Esophagus muscularis mucosa (tissue), 4 donors: Measurements from ENCODE around the gene PLXNA4. TPM values are rescaled to one million over a fixed set of nuclear protein-coding genes. Genes with fewer than 3 reads are reported as not detected.

Experiments used
- DNase-seq: peaks from one replicate; pipeline ENCODE4 v3.0.0-alpha.2; 2017; ENCODE audit errors: extremely low spot score
- H3K27ac ChIP-seq, 4 donors: fragments of 200-600 bp; sonication (generic); replicated peaks in 1 of 4; 1 replicate in 3 of 4; 2 replicates in 1 of 4; pipeline ENCODE4 v1.5.1; 2016 to 2019; ENCODE audit warnings: mild to moderate bottlenecking in 1 of 4
- H3K27me3 ChIP-seq, 4 donors: fragments of 200-600 bp; sonication (generic); one replicate each; pipeline versions ENCODE4 v1.5.1 to v1.6.0; 2016 to 2019
- H3K36me3 ChIP-seq, 4 donors: fragments of 200-600 bp; sonication (generic); one replicate each; pipeline ENCODE4 v1.5.1; 2016 to 2019
- H3K4me1 ChIP-seq, 4 donors: fragments of 200-600 bp; sonication (generic); one replicate each; pipeline ENCODE4 v1.5.1; 2016 to 2019
- H3K4me3 ChIP-seq, 4 donors: fragments of 200-600 bp; sonication (generic); 1 replicate in 2 of 4; 2 replicates in 2 of 4; pipeline ENCODE4 v1.5.1; 2016 to 2019; ENCODE audit warnings: mild to moderate bottlenecking in 4 of 4, moderate library complexity in 1 of 4
- H3K9me3 ChIP-seq, 4 donors: fragments of 200-600 bp; sonication (generic); 1 replicate in 3 of 4; 2 replicates in 1 of 4; pipeline ENCODE4 v1.5.1; 2016 to 2019
- CTCF ChIP-seq, 3 experiments: fragments of 200-600 bp in 2 of 3; fragments of 450-650 bp in 1 of 3; sonication (generic) in 2 of 3; IDR thresholded peaks; one replicate each; pipeline ENCODE4 v1.5.1; 2017 to 2019; ENCODE audit warnings: antibody characterized with exemption in 3 of 3, mild to moderate bottlenecking in 2 of 3, moderate library complexity in 1 of 3
- EP300 ChIP-seq: sonication (generic); formaldehyde crosslinking; IDR thresholded peaks from one replicate; pipeline ENCODE4 v1.6.1; 2017; ENCODE audit warnings: antibody characterized with exemption
- POLR2A ChIP-seq: fragments of 450-650 bp; IDR thresholded peaks from one replicate; pipeline ENCODE4 v1.6.1; 2017; ENCODE audit warnings: antibody characterized with exemption, moderate library complexity, mild to moderate bottlenecking, low read depth
- POLR2AphosphoS5 ChIP-seq, 2 donors: sonication (generic); formaldehyde crosslinking; IDR thresholded peaks; one replicate each; pipeline ENCODE4 v1.6.1; 2017; ENCODE audit warnings: antibody characterized with exemption in 2 of 2
- WGBS: methylation state at CpG from one replicate; pipeline ENCODE4 v1.1.5; 2018; 5-methylcytosine and 5-hydroxymethylcytosine counted together
- intact Hi-C: fragments of 100-400 bp; cut with DNase I; formaldehyde crosslinking; loops from one replicate; pipeline ENCODE4 v1.15.1; 2023
- total RNA-seq, 4 donors: library from RNA; depleted of rRNA; stranded (reverse); fragments of >200 nt; gene quantifications; one replicate each; pipeline versions ENCODE4 v1.1.0 to v1.2.1, GENCODE V29; 2016

Gene PLXNA4
- total RNA-seq, 4 donors from 2014 or later, result 5.0 to 9.5 (median 6.6) TPM

DNA sequence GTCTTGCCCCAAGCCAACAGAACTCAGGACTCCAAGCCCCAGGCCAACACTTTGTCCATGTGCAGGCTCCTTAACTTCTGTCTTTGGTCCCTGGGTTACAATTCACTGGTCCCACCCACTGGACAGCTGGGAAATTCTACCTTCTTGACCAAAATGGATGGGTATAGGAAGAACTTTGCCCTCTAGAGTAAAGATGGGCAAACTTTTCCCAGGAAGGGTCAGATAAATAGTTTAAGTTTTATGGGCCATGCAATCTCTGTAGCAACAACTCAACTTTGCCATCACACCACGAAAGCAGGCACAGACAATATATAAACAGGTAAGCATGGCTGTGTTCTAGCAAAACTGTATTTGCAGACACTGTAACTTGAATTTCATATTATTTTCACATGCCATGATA lies 147.1 kb downstream of the PLXNA4 start:
- no peaks in the 10 kb centered on the region for H3K36me3 ChIP-seq
- no peak for DNase-seq
- no peak for TF ChIP-seq POLR2AphosphoS5 (IDR thresholded peaks at IDR 0.05)
- no peak for TF ChIP-seq POLR2A
- no peak for TF ChIP-seq CTCF (IDR thresholded peaks at IDR 0.05)
- TF ChIP-seq EP300, result no peak
- WGBS, result 100% methylated on average over 1 of the region's 1 CpG
- intact Hi-C loops, result no loop called here
- H3K27ac ChIP-seq, result no peak overlapping the region
- no peaks in the 10 kb centered on the region for H3K9me3 ChIP-seq
- H3K4me3 ChIP-seq, result no peak overlapping the region
- H3K27me3 ChIP-seq, result no peaks in the 10 kb centered on the region
- peaks cover 0 to 24% (median 4%) of the 10 kb centered on the region in 4 donors for H3K4me1 ChIP-seq

GRCh38 chr7:132428247-132428919 lies 147.9 kb downstream of the PLXNA4 start:
- H3K4me1 ChIP-seq, result peaks cover 0 to 30% (median 8%) of the 10 kb centered on the region in 4 donors
- TF ChIP-seq POLR2AphosphoS5 (IDR thresholded peaks at IDR 0.05) (no peak), POLR2A (no peak), EP300 (no peak), CTCF (IDR thresholded peaks at IDR 0.05) (no peak)
- intact Hi-C loops, result no loop called here
- 66% methylated on average over 8 of the region's 12 CpGs for WGBS
- no peaks in the 10 kb centered on the region for H3K9me3 ChIP-seq
- no peaks in the 10 kb centered on the region for H3K36me3 ChIP-seq
- no peak for DNase-seq
- no peak overlapping the region for H3K27ac ChIP-seq
- H3K4me3 ChIP-seq, result no peak overlapping the region
- H3K27me3 ChIP-seq, result no peaks in the 10 kb centered on the region

- Histone ChIP-seq H3K4me1 (peaks cover 5 to 29% (median 15%) of the 10 kb centered on the region in 4 donors), H3K36me3 (no peaks in the 10 kb centered on the region), H3K9me3 (no peaks in the 10 kb centered on the region), H3K27ac (no peak overlapping the region), H3K27me3 (no peaks in the 10 kb centered on the region), H3K4me3 (no peak overlapping the region)
- no peak for DNase-seq
- intact Hi-C loops, result no loop called here
- WGBS, result 100% methylated on average over 4 of the region's 4 CpGs
- no peak for TF ChIP-seq CTCF (IDR thresholded peaks at IDR 0.05)
Measured at GRCh38 chr7:132425942-132426341, 150.3 kb downstream of the PLXNA4 start.

DNA sequence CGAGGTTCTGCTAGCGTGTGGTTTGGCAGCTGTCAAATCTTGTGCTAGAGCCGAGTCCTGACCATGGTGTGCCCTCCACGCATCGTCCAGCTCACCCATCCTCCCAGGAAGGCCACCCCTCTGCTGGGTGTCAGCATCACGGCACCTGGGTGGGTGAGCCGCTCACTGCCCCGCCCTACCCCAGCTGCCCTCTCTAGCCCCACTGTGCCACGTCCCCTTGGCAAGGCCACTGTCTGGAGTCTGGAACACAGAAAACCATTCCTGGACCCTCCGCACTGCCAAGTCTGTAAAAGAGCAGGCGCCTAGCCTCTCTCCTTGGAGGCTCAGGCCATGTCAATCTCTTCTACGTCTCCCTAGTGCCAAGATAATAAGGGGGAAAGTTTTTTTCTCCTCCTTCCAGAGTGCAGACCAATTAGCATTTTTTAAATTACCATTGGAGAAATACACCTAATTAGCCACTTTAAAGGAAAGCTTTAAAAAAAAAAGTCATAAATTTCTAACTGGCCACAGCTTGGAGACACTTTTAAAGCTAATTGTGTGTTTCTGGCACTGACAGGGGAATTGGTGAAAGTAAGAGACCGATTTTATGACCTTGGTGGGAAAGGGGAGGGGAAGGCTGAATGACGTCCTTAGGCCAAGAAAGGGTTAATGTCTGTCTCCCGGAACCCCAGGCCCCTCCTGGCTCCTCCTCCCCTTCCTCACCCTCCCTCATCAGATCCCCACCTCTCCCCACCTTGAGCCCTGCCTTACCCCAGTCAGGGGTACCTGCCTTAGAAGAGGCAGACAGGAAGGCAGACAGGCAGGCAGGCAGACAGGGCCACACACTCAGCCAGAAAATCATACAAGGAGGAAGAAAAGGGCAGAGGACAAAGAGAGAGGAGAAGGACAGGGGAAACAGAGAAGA lies 151.2 kb downstream of the PLXNA4 start:
- TF ChIP-seq POLR2AphosphoS5 (IDR thresholded peaks at IDR 0.05) (no peak), EP300 (no peak), POLR2A (no peak), CTCF (IDR thresholded peaks at IDR 0.05) (no peak)
- intact Hi-C loops, result no loop called here
- no peaks in the 10 kb centered on the region for H3K27me3 ChIP-seq
- H3K4me3 ChIP-seq, result no peak overlapping the region
- H3K36me3 ChIP-seq, result no peaks in the 10 kb centered on the region
- no peaks in the 10 kb centered on the region for H3K9me3 ChIP-seq
- no peak overlapping the region for H3K27ac ChIP-seq
- WGBS, result 80% methylated on average over 15 of the region's 15 CpGs
- no peak for DNase-seq
- peaks cover 5 to 25% (median 17%) of the 10 kb centered on the region in 4 donors for H3K4me1 ChIP-seq
